K562 (cell line): ENCODE measurements around the gene CCDC97.

ENCODE experiments used
- CBX1 ChIP-seq: sonication (generic); IDR thresholded peaks from 2 replicates; pipeline ENCODE4 v1.6.1; 2016; ENCODE audit warnings: antibody characterized with exemption, low read depth, mild to moderate bottlenecking
- CHD1 ChIP-seq: fragments of 200-600 bp; sonication (generic); IDR thresholded peaks from one replicate; pipeline ENCODE4 v1.6.1; 2012; ENCODE audit warnings: mild to moderate bottlenecking, moderate library complexity, low read length, inconsistent platforms
- ESRRA ChIP-seq: fragments of 450-650 bp; IDR thresholded peaks from 2 replicates; pipeline ENCODE4 v1.6.1; 2014; ENCODE audit warnings: low read depth, mild to moderate bottlenecking, moderate library complexity, borderline replicate concordance
- EZH2 ChIP-seq: IDR thresholded peaks from 2 replicates; pipeline ENCODE4 v1.6.1; 2012; ENCODE audit warnings: low read depth, mild to moderate bottlenecking, inconsistent platforms, low read length, borderline replicate concordance
- IRF2 ChIP-seq: sonication (generic); formaldehyde crosslinking; IDR thresholded peaks from 2 replicates; pipeline ENCODE4 v1.8.1; 2022; ENCODE audit warnings: mild to moderate bottlenecking, missing genetic modification reagents
- SP1 ChIP-seq: sonication (generic); formaldehyde crosslinking; IDR thresholded peaks from 2 replicates; pipeline ENCODE4 v1.8.1; 2022; ENCODE audit warnings: mild to moderate bottlenecking, missing genetic modification reagents
- TF ChIP-seq, protein P1 (sequence below): fragments of 450-650 bp; formaldehyde crosslinking; IDR thresholded peaks from 2 replicates; pipeline ENCODE4 v1.4.0; 2020; ENCODE audit warnings: mild to moderate bottlenecking
- TF ChIP-seq, protein P2 (sequence below), 3 experiments: IDR thresholded peaks in 2 of 3; conservative IDR thresholded peaks in 1 of 3; 2 replicates each; pipeline ENCODE4 v1.5.1; 2011 to 2012; ENCODE audit warnings: low read length in 3 of 3, mild to moderate bottlenecking in 3 of 3, control low read depth in 2 of 3, improper control_type of control experiment in 1 of 3, inconsistent platforms in 1 of 3, low read depth in 1 of 3, mixed read lengths in 1 of 3, moderate library complexity in 1 of 3; ENCODE audit not compliant: insufficient read depth in 2 of 3

DNA sequence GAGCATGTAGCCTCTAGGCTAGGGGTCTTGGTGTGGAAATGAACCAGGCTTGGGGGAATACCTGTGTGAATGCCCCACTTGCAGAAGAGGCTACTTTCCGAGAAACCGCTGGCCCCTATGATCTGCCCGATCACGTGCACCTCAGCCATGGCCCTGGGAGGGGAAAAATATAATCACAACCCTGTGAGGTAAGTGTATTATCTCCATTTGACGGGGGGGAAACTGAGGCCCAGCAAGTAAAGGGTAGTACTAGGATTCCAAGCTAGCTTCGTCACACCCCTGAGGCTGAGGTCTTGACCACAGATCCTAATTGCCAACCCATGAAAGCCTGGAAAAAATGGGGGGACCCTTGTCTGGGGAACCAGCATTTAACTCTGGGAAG, 53.4 kb downstream of the CCDC97 start:
- TF ChIP-seq CBX1 (no peak), SP1 (CRISPR knock-in tag) (no peak), CHD1 (no peak), ESRRA (no peak; the same call in 1 of the 2 replicates), IRF2 (CRISPR knock-in tag) (no peak), EZH2 (no peak)
- TF ChIP-seq, protein P1, sequence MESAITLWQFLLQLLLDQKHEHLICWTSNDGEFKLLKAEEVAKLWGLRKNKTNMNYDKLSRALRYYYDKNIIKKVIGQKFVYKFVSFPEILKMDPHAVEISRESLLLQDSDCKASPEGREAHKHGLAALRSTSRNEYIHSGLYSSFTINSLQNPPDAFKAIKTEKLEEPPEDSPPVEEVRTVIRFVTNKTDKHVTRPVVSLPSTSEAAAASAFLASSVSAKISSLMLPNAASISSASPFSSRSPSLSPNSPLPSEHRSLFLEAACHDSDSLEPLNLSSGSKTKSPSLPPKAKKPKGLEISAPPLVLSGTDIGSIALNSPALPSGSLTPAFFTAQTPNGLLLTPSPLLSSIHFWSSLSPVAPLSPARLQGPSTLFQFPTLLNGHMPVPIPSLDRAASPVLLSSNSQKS (CRISPR knock-in tag) = no peak
- TF ChIP-seq, protein P2, sequence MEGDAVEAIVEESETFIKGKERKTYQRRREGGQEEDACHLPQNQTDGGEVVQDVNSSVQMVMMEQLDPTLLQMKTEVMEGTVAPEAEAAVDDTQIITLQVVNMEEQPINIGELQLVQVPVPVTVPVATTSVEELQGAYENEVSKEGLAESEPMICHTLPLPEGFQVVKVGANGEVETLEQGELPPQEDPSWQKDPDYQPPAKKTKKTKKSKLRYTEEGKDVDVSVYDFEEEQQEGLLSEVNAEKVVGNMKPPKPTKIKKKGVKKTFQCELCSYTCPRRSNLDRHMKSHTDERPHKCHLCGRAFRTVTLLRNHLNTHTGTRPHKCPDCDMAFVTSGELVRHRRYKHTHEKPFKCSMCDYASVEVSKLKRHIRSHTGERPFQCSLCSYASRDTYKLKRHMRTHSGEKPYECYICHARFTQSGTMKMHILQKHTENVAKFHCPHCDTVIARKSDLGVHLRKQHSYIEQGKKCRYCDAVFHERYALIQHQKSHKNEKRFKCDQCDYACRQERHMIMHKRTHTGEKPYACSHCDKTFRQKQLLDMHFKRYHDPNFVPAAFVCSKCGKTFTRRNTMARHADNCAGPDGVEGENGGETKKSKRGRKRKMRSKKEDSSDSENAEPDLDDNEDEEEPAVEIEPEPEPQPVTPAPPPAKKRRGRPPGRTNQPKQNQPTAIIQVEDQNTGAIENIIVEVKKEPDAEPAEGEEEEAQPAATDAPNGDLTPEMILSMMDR (IDR thresholded peaks at IDR 0.05 in 2 of 3, conservative IDR thresholded peaks at IDR 0.05 in 1 of 3; ENCODE audit: insufficient read depth in 2 of 3, low read depth in 1 of 3, low read length in 3 of 3) = no peak
